ENCODE measurements around the gene ASXL1. TPM values are rescaled to one million over a fixed set of nuclear protein-coding genes. Genes with fewer than 3 reads are reported as not detected.

ASXL1 gene
- total and polyA plus RNA-seq, 2 donors (not counting 1 experiment from before 2014, with no cell fraction given), result 93.0 to 180 TPM

- Histone ChIP-seq H3K9ac (ENCODE audit: low read length) (peak overlapping the region; percentile 92), H3K4me1 (ENCODE audit: control insufficient read depth in 2 of 2, insufficient read depth in 2 of 2, low read length in 2 of 2) (peaks cover 42 to 68% of the 10 kb centered on the region in 2 donors), H2AFZ (ENCODE audit: insufficient read depth, low read depth, low read length, poor library complexity, severe bottlenecking) (peak overlapping the region; percentile 71), H3K9me3 (ENCODE audit: control extremely low read depth in 1 of 3, control insufficient read depth in 2 of 3, insufficient read depth in 1 of 3, low read length in 2 of 3) (no peaks in the 10 kb centered on the region), H3K27ac (ENCODE audit: low read length in 2 of 2) (peak overlapping the region; percentile 96 to 97), H3K4me2 (replicated peaks; ENCODE audit: low read depth, low read length, poor library complexity, severe bottlenecking) (peak overlapping the region; percentile 94), H4K20me1 (ENCODE audit: control insufficient read depth, insufficient read depth, low read length, poor library complexity, severe bottlenecking) (peaks cover 33% of the 10 kb centered on the region), H3K4me3 (ENCODE audit: control extremely low read depth in 1 of 5, extremely low read depth in 1 of 5, insufficient read depth in 1 of 5, low read depth in 2 of 5, low read length in 4 of 5) (peak overlapping the region; percentile 83 to 93 (median 86)), H3K27me3 (replicated peaks in 1 of 4; ENCODE audit: control extremely low read depth in 1 of 4, control insufficient read depth in 3 of 4, insufficient read depth in 4 of 4, low read length in 3 of 4) (no peaks in the 10 kb centered on the region), H3K36me3 (replicated peaks in 1 of 2; ENCODE audit: control extremely low read depth in 1 of 2, control insufficient read depth in 1 of 2, extremely low read depth in 1 of 2, insufficient read depth in 2 of 2, low read length in 1 of 2) (no peaks in the 10 kb centered on the region), H3K79me2 (ENCODE audit: control insufficient read depth, insufficient read depth, low read length) (peaks cover 38% of the 10 kb centered on the region)
- intact Hi-C loops (cut with micrococcal nuclease), result loop anchor here (1.0 to 5.0 kb wide), 2 partner anchors 79 to 180 kb away; no protein-coding TSS in a partner anchor
- Mint-ChIP-seq H3K4me1 (peaks cover 65% of the 10 kb centered on the region), H3K27ac (peak overlapping the region; percentile 98), H3K27me3 (no peaks in the 10 kb centered on the region), H3K9me3 (ENCODE audit: insufficient read depth) (no peaks in the 10 kb centered on the region), H3K4me3 (peak overlapping the region; percentile 95)
- no peak for TF ChIP-seq EZH2 (IDR thresholded peaks at IDR 0.05; ENCODE audit: borderline replicate concordance, insufficient read depth, low read depth, low read length, poor library complexity, severe bottlenecking)
- TF ChIP-seq, protein P1, sequence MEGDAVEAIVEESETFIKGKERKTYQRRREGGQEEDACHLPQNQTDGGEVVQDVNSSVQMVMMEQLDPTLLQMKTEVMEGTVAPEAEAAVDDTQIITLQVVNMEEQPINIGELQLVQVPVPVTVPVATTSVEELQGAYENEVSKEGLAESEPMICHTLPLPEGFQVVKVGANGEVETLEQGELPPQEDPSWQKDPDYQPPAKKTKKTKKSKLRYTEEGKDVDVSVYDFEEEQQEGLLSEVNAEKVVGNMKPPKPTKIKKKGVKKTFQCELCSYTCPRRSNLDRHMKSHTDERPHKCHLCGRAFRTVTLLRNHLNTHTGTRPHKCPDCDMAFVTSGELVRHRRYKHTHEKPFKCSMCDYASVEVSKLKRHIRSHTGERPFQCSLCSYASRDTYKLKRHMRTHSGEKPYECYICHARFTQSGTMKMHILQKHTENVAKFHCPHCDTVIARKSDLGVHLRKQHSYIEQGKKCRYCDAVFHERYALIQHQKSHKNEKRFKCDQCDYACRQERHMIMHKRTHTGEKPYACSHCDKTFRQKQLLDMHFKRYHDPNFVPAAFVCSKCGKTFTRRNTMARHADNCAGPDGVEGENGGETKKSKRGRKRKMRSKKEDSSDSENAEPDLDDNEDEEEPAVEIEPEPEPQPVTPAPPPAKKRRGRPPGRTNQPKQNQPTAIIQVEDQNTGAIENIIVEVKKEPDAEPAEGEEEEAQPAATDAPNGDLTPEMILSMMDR (IDR thresholded peaks at IDR 0.05), result no peak
- ChIA-PET POLR2A (interaction anchor here (0.7 to 1.5 kb wide), 4 partner anchors 12 to 683 kb away, joined by 3 to 7 read pairs (median 4); no protein-coding TSS in a partner anchor), CTCF (interaction anchor here (1.2 to 1.6 kb wide), 2 partner anchors 21 to 129 kb away, joined by 3 to 4 read pairs; no protein-coding TSS in a partner anchor)
- WGBS (ENCODE audit: insufficient coverage), result 0% methylated on average over 6 of the region's 11 CpGs
- ATAC-seq (ENCODE audit: low read depth), result no peak
- no peak for DNase-seq
These were observed 709 bp upstream of the ASXL1 start for GRCh38 chr20:32357375-32357868.

GRCh38 chr20:32358632-32358882, 426 bp downstream of the ASXL1 start:
- H3K4me2 ChIP-seq (replicated peaks; ENCODE audit: low read depth, low read length, poor library complexity, severe bottlenecking), result peak overlapping the region; percentile 94
- peak overlapping the region in 4 of 5 experiments; percentile 83 to 95 (median 90) for H3K4me3 ChIP-seq (ENCODE audit: control extremely low read depth in 1 of 5, extremely low read depth in 1 of 5, insufficient read depth in 1 of 5, low read depth in 2 of 5, low read length in 4 of 5)
- ChIA-PET CTCF (no interaction called here), POLR2A (interaction anchor here (0.6 to 1.5 kb wide), 3 partner anchors 11 to 318 kb away, joined by 3 to 7 read pairs (median 4); no protein-coding TSS in a partner anchor)
- ATAC-seq (ENCODE audit: low read depth) (no peak), DNase-seq (no peak)
- Mint-ChIP-seq H3K27me3 (no peaks in the 10 kb centered on the region), H3K9me3 (ENCODE audit: insufficient read depth) (no peaks in the 10 kb centered on the region), H3K4me3 (no peak overlapping the region), H3K27ac (no peak overlapping the region), H3K4me1 (peaks cover 77% of the 10 kb centered on the region)
- H3K36me3 ChIP-seq (replicated peaks in 1 of 2; ENCODE audit: control extremely low read depth in 1 of 2, control insufficient read depth in 1 of 2, extremely low read depth in 1 of 2, insufficient read depth in 2 of 2, low read length in 1 of 2), result no peaks in the 10 kb centered on the region
- no peaks in the 10 kb centered on the region for H3K9me3 ChIP-seq (ENCODE audit: control extremely low read depth in 1 of 3, control insufficient read depth in 2 of 3, insufficient read depth in 1 of 3, low read length in 2 of 3)
- H3K27me3 ChIP-seq (replicated peaks in 1 of 4; ENCODE audit: control extremely low read depth in 1 of 4, control insufficient read depth in 3 of 4, insufficient read depth in 4 of 4, low read length in 3 of 4), result no peaks in the 10 kb centered on the region
- H3K27ac ChIP-seq (ENCODE audit: low read length in 2 of 2), result peak overlapping the region; percentile 82 to 96
- peak overlapping the region; percentile 71 for H2AFZ ChIP-seq (ENCODE audit: insufficient read depth, low read depth, low read length, poor library complexity, severe bottlenecking)
- TF ChIP-seq, protein P1 (IDR thresholded peaks at IDR 0.05), result no peak
- no peak for TF ChIP-seq EZH2 (IDR thresholded peaks at IDR 0.05; ENCODE audit: borderline replicate concordance, insufficient read depth, low read depth, low read length, poor library complexity, severe bottlenecking)
- H4K20me1 ChIP-seq (ENCODE audit: control insufficient read depth, insufficient read depth, low read length, poor library complexity, severe bottlenecking), result peaks cover 44% of the 10 kb centered on the region
- intact Hi-C loops (cut with micrococcal nuclease), result loop anchor here (5.0 kb wide), 1 partner anchor 179 kb away; no protein-coding TSS in a partner anchor
- under 1% methylated on average over 19 of the region's 35 CpGs for WGBS (ENCODE audit: insufficient coverage)
- peak overlapping the region; percentile 92 for H3K9ac ChIP-seq (ENCODE audit: low read length)
- H3K4me1 ChIP-seq (ENCODE audit: control insufficient read depth in 2 of 2, insufficient read depth in 2 of 2, low read length in 2 of 2), result peaks cover 52 to 76% of the 10 kb centered on the region in 2 donors
- peaks cover 50% of the 10 kb centered on the region for H3K79me2 ChIP-seq (ENCODE audit: control insufficient read depth, insufficient read depth, low read length)
